GM23338 (cell line): ENCODE measurements around the gene PTGIR. TPM values are rescaled to one million over a fixed set of nuclear protein-coding genes. Genes with fewer than 3 reads are reported as not detected.

Experiments
- ATAC-seq: fragments of 200-7000 bp; cut with Tn5 transposase; 3 replicates; pipeline ENCODE4 v1.9.1; 2020
- DNase-seq: peaks from one replicate; pipeline ENCODE4 v3.0.0-alpha.2; 2015; ENCODE audit warnings: low spot score
- H2AFZ ChIP-seq: fragments of 200-600 bp; sonication (generic); 2 replicates; pipeline ENCODE4 v1.8.0; 2016; ENCODE audit warnings: antibody characterized with exemption, mild to moderate bottlenecking, moderate library complexity
- H3F3A ChIP-seq: fragments of 200-600 bp; sonication (generic); replicated peaks from 2 replicates; pipeline ENCODE4 v1.8.0; 2017; ENCODE audit warnings: antibody characterized with exemption, mixed run types, low read depth
- H3K27ac ChIP-seq: fragments of 200-600 bp; sonication (generic); 2 replicates; pipeline ENCODE4 v1.6.1; 2016; ENCODE audit warnings: low read depth
- H3K27me3 ChIP-seq: fragments of 200-600 bp; sonication (generic); 2 replicates; pipeline ENCODE4 v1.8.0; 2016; ENCODE audit warnings: mild to moderate bottlenecking, mixed run types, moderate library complexity; ENCODE audit not compliant: insufficient read depth
- H3K36me3 ChIP-seq: fragments of 200-600 bp; sonication (generic); 2 replicates; pipeline ENCODE4 v1.8.0; 2016; ENCODE audit warnings: mild to moderate bottlenecking; ENCODE audit not compliant: insufficient read depth
- H3K4me1 ChIP-seq: fragments of 200-600 bp; sonication (generic); 2 replicates; pipeline ENCODE4 v1.8.0; 2016; ENCODE audit warnings: mild to moderate bottlenecking, moderate library complexity; ENCODE audit not compliant: insufficient read depth
- H3K4me2 ChIP-seq: fragments of 200-600 bp; sonication (generic); 2 replicates; pipeline ENCODE4 v1.7.1; 2017; ENCODE audit warnings: mixed run types
- H3K4me3 ChIP-seq: fragments of 200-600 bp; sonication (generic); 2 replicates; pipeline ENCODE4 v1.6.1; 2016; ENCODE audit warnings: mixed run types
- H3K79me2 ChIP-seq: fragments of 200-600 bp; sonication (generic); replicated peaks from 2 replicates; pipeline ENCODE4 v1.8.0; 2017; ENCODE audit warnings: mild to moderate bottlenecking; ENCODE audit not compliant: insufficient read depth
- H3K9me2 ChIP-seq: fragments of 200-600 bp; sonication (generic); 2 replicates; pipeline ENCODE4 v1.8.0; 2017; ENCODE audit not compliant: insufficient read depth
- H4K20me1 ChIP-seq: fragments of 200-600 bp; sonication (generic); replicated peaks from 2 replicates; pipeline ENCODE4 v1.8.0; 2017; ENCODE audit warnings: mild to moderate bottlenecking; ENCODE audit not compliant: insufficient read depth
- H3K27ac Mint-ChIP-seq: 2 replicates; pipeline ENCODE4 v1.8.0; 2020; ENCODE audit warnings: inconsistent platforms, mild to moderate bottlenecking, moderate library complexity, mixed read lengths
- H3K27me3 Mint-ChIP-seq: 3 replicates; pipeline ENCODE4 v1.8.0; 2022; ENCODE audit warnings: low read depth, mild to moderate bottlenecking, moderate library complexity, mixed read lengths, inconsistent platforms; ENCODE audit not compliant: insufficient read depth, poor library complexity
- H3K36me3 Mint-ChIP-seq: 3 replicates; pipeline ENCODE4 v1.8.0; 2021; ENCODE audit warnings: low read depth, mild to moderate bottlenecking, inconsistent platforms, moderate library complexity, mixed read lengths
- H3K4me1 Mint-ChIP-seq: 3 replicates; pipeline ENCODE4 v1.8.0; 2020; ENCODE audit warnings: mild to moderate bottlenecking, inconsistent platforms, mixed read lengths
- H3K4me3 Mint-ChIP-seq: 3 replicates; pipeline ENCODE4 v1.8.0; 2021; ENCODE audit warnings: moderate library complexity, mild to moderate bottlenecking, inconsistent platforms, mixed read lengths
- H3K9me3 Mint-ChIP-seq: 3 replicates; pipeline ENCODE4 v1.8.0; 2020; ENCODE audit warnings: moderate library complexity, mild to moderate bottlenecking, inconsistent platforms, mixed read lengths
- CREB1 ChIP-seq: fragments of 250-450 bp; sonication (Bioruptor Pico); IDR thresholded peaks from 2 replicates; pipeline ENCODE4 v1.5.0; 2020; ENCODE audit warnings: low read depth, mild to moderate bottlenecking, moderate library complexity
- CTCF ChIP-seq, 2 experiments: fragments of 200-600 bp in 1 of 2; sonication (generic) in 1 of 2; conservative IDR thresholded peaks; 2 replicates each; pipeline versions ENCODE4 v1.5.1 to v1.6.1; 2016 to 2017; ENCODE audit warnings: antibody characterized with exemption in 2 of 2, low read depth in 2 of 2, mild to moderate bottlenecking in 2 of 2, moderate library complexity in 1 of 2
- ETS1 ChIP-seq: IDR thresholded peaks from 2 replicates; pipeline ENCODE4 v1.6.1; 2016; ENCODE audit warnings: antibody characterized with exemption
- EZH2 ChIP-seq: fragments of 200-600 bp; sonication (generic); IDR thresholded peaks from one replicate; pipeline ENCODE4 v1.8.0; 2017; ENCODE audit warnings: antibody characterized with exemption, mild to moderate bottlenecking, low read depth; ENCODE audit not compliant: unreplicated experiment
- EZH2phosphoT487 ChIP-seq: fragments of 200-600 bp; sonication (generic); IDR thresholded peaks from one replicate; pipeline ENCODE4 v1.8.1; 2018; ENCODE audit warnings: antibody characterized with exemption; ENCODE audit not compliant: unreplicated experiment
- JUNB ChIP-seq: IDR thresholded peaks from one replicate; pipeline ENCODE4 v1.6.1; 2016; ENCODE audit warnings: antibody characterized with exemption; ENCODE audit not compliant: unreplicated experiment
- NANOG ChIP-seq: IDR thresholded peaks from 2 replicates; pipeline ENCODE4 v1.6.1; 2016; ENCODE audit warnings: antibody characterized with exemption, borderline replicate concordance
- POLR2AphosphoS5 ChIP-seq: IDR thresholded peaks from 2 replicates; pipeline ENCODE4 v1.6.1; 2016; ENCODE audit warnings: antibody characterized with exemption, low read depth
- REST ChIP-seq: IDR thresholded peaks from one replicate; pipeline ENCODE4 v1.6.1; 2018; ENCODE audit warnings: antibody characterized with exemption; ENCODE audit not compliant: unreplicated experiment
- STAT1 ChIP-seq: IDR thresholded peaks from one replicate; pipeline ENCODE4 v1.6.1; 2016; ENCODE audit warnings: antibody characterized with exemption; ENCODE audit not compliant: unreplicated experiment
- ZNF114 ChIP-seq: fragments of 250-450 bp; sonication (Bioruptor Pico); IDR thresholded peaks from 2 replicates; pipeline ENCODE4 v1.5.0; 2020; ENCODE audit warnings: mild to moderate bottlenecking, moderate library complexity
- ZNF331 ChIP-seq: fragments of 250-450 bp; sonication (Bioruptor Pico); IDR thresholded peaks from 2 replicates; pipeline ENCODE4 v1.5.0; 2020; ENCODE audit warnings: low read depth, mild to moderate bottlenecking, moderate library complexity
- ZNF462 ChIP-seq: fragments of 250-450 bp; sonication (Bioruptor Pico); IDR thresholded peaks from 2 replicates; pipeline ENCODE4 v1.5.0; 2020; ENCODE audit warnings: mild to moderate bottlenecking, moderate library complexity
- polyA plus RNA-seq: library from polyadenylated mRNA; unstranded; fragments of >200 nt; fragmentation: Nextera tagmentation; extraction: Ambion mirVana; gene quantifications from 2 replicates; pipeline ENCODE4 v1.2.1, GENCODE V29; 2016
- total RNA-seq: library from RNA; depleted of rRNA; stranded (reverse); fragments of >200 nt; shearing (Covaris generic); gene quantifications from 2 replicates; pipeline ENCODE4 v1.2.3, GENCODE V29; 2014

PTGIR gene
- total and polyA plus RNA-seq, 2 experiments from 2014 or later: not detected

GRCh38 chr19:46598372-46598917, 26.4 kb downstream of the PTGIR start:
- Histone ChIP-seq H3F3A (no peaks in the 10 kb centered on the region), H3K9me2 (no peaks in the 10 kb centered on the region), H3K79me2 (peaks cover 21% of the 10 kb centered on the region), H3K4me1 (peaks cover 6% of the 10 kb centered on the region), H3K27ac (no peak overlapping the region), H3K36me3 (no peaks in the 10 kb centered on the region), H3K4me3 (no peak overlapping the region), H4K20me1 (peaks cover 10% of the 10 kb centered on the region; the same call in 1 of the 2 replicates), H2AFZ (no peak overlapping the region), H3K27me3 (no peaks in the 10 kb centered on the region), H3K4me2 (no peak overlapping the region)
- ATAC-seq (no peak), DNase-seq (no peak)
- Mint-ChIP-seq H3K27ac (no peak overlapping the region), H3K36me3 (no peaks in the 10 kb centered on the region; the same call in 1 of the 3 replicates), H3K9me3 (peaks cover 2% of the 10 kb centered on the region; the same call in 1 of the 3 replicates), H3K4me1 (peaks cover 21% of the 10 kb centered on the region), H3K27me3 (peaks cover 9% of the 10 kb centered on the region), H3K4me3 (no peak overlapping the region)
- TF ChIP-seq ZNF462 (CRISPR knock-in tag): no peak
- no peak for TF ChIP-seq ZNF331 (CRISPR knock-in tag)
- no peak for TF ChIP-seq CREB1
- no peak for TF ChIP-seq CTCF (conservative IDR thresholded peaks at IDR 0.05; ENCODE audit: low read depth in 2 of 2)
- no peak for TF ChIP-seq JUNB
- no peak for TF ChIP-seq STAT1
- no peak for TF ChIP-seq POLR2AphosphoS5
- TF ChIP-seq ETS1: no peak
- TF ChIP-seq EZH2phosphoT487: no peak
- TF ChIP-seq REST: no peak
- TF ChIP-seq EZH2: no peak
- no peak for TF ChIP-seq ZNF114 (CRISPR knock-in tag)
- TF ChIP-seq NANOG: no peak
